Activated CD4-positive, alpha-beta T cell treated with anti-CD3 and anti-CD28 coated beads, Interleukin-2, amount 50 U/mL, for 48 hours (primary cell): ENCODE data around the gene VCAN.

Experiments used
- DNase-seq, 2 experiments: peaks; one replicate each; pipeline ENCODE4 v3.0.0-alpha.2; 2020

The VCAN gene

GRCh38 chr5:83572271-83572670 is 100.7 kb downstream of the VCAN start:
- DNase-seq = no peak

- no peak for DNase-seq
These were observed 104.8 kb downstream of the VCAN start for GRCh38 chr5:83576341-83576740.

GRCh38 chr5:83577036-83577636 is 105.6 kb downstream of the VCAN start:
- no peak for DNase-seq

- DNase-seq = no peak
These were observed 112.3 kb downstream of the VCAN start for GRCh38 chr5:83583859-83584258.

- no peak for DNase-seq
These were observed 115.6 kb downstream of the VCAN start for GRCh38 chr5:83586874-83587776.

GRCh38 chr5:83589786-83590185 is 118.2 kb downstream of the VCAN start:
- DNase-seq = no peak

- no peak for DNase-seq
These were observed 119.4 kb downstream of the VCAN start for GRCh38 chr5:83590966-83591365.

GRCh38 chr5:83595217-83595616 is 123.7 kb downstream of the VCAN start:
- no peak for DNase-seq

- no peak for DNase-seq
These were observed 136.6 kb downstream of the VCAN start for GRCh38 chr5:83608122-83608521.

- no peak for DNase-seq
These were observed 143.3 kb downstream of the VCAN start for GRCh38 chr5:83614841-83615240.

GRCh38 chr5:83628360-83628759 is 156.8 kb downstream of the VCAN start:
- DNase-seq = no peak
